A673 (cell line): ENCODE results near the gene EPO.
"Not testable (repeated sequence)": the region's sequence is repeated elsewhere in the genome, so short reads cannot be mapped to it uniquely, and the experiment has no call there.

ENCODE experiments used
- EZH2 ChIP-seq: fragments of 200-600 bp; sonication (generic); IDR thresholded peaks from 2 replicates; pipeline ENCODE4 v1.6.1; 2017; ENCODE audit warnings: borderline replicate concordance, low read depth, mild to moderate bottlenecking, mixed read lengths, antibody characterized with exemption, low read length; ENCODE audit not compliant: poor library complexity, severe bottlenecking
- TF ChIP-seq, protein P1 (sequence below): fragments of 300-800, 200-600 bp; sonication (generic); conservative IDR thresholded peaks from 2 replicates; pipeline ENCODE4 v1.5.1; 2017; ENCODE audit warnings: low read depth, mild to moderate bottlenecking, antibody characterized with exemption, low read length, moderate library complexity, mixed read lengths

DNA sequence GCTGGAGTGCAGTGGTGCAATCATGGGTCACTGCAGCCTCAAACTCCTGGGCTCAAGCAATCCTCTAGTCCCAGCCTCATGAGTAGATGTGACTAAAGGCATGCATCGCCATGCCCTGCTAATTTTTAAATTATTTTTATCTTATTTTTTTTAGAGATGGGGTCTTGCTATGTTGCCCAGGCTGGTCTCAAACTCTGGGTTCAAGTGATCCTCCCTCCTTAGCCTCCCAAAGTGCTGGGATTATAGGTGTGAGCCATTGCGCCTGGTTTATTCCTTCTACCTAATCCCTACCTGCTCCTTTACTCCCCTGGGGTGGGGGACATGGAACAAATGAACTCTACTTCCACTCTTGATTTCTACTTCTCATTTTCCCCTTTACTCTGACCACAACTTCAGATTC lies 4.1 kb downstream of the EPO start:
- TF ChIP-seq, protein P1, sequence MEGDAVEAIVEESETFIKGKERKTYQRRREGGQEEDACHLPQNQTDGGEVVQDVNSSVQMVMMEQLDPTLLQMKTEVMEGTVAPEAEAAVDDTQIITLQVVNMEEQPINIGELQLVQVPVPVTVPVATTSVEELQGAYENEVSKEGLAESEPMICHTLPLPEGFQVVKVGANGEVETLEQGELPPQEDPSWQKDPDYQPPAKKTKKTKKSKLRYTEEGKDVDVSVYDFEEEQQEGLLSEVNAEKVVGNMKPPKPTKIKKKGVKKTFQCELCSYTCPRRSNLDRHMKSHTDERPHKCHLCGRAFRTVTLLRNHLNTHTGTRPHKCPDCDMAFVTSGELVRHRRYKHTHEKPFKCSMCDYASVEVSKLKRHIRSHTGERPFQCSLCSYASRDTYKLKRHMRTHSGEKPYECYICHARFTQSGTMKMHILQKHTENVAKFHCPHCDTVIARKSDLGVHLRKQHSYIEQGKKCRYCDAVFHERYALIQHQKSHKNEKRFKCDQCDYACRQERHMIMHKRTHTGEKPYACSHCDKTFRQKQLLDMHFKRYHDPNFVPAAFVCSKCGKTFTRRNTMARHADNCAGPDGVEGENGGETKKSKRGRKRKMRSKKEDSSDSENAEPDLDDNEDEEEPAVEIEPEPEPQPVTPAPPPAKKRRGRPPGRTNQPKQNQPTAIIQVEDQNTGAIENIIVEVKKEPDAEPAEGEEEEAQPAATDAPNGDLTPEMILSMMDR: not testable (repeated sequence)
- not testable (repeated sequence) for TF ChIP-seq EZH2
